Uterus (tissue), 2 donors: ENCODE data around the gene TMEM11.

Source experiments
- CTCF ChIP-seq, 4 experiments: fragments of 200-600 bp in 2 of 4; fragments of 450-650 bp in 2 of 4; sonication (generic) in 2 of 4; IDR thresholded peaks; one replicate each; pipeline ENCODE4 v1.5.1; 2016 to 2019; ENCODE audit warnings: antibody characterized with exemption in 4 of 4, mild to moderate bottlenecking in 2 of 4, moderate library complexity in 1 of 4
- POLR2A ChIP-seq, 2 donors: fragments of 450-650 bp; IDR thresholded peaks; one replicate each; pipeline ENCODE4 v1.6.1; 2016; ENCODE audit warnings: antibody characterized with exemption in 2 of 2, mild to moderate bottlenecking in 1 of 2, moderate library complexity in 1 of 2

- TF ChIP-seq CTCF (IDR thresholded peaks at IDR 0.05) (no peak), POLR2A (IDR thresholded peaks at IDR 0.05) (no peak)
Measured at GRCh38 chr17:21242026-21242697, 28.2 kb upstream of the TMEM11 start.
